UCSD-AML1 (cell line): ENCODE measurements around the gene GRIK5.

Source experiments
- DNase-seq: peaks from one replicate; lab custom pipeline; 2025; ENCODE audit not compliant: unreplicated experiment; lab: John Stamatoyannopoulos, UW

GRIK5 gene

GRCh38 chr19:42096255-42096837 lies 26.3 kb upstream of the GRIK5 start:
- DNase-seq: no peak

- no peak for DNase-seq
These were observed 25.8 kb upstream of the GRIK5 start for GRCh38 chr19:42095814-42096230.

DNA sequence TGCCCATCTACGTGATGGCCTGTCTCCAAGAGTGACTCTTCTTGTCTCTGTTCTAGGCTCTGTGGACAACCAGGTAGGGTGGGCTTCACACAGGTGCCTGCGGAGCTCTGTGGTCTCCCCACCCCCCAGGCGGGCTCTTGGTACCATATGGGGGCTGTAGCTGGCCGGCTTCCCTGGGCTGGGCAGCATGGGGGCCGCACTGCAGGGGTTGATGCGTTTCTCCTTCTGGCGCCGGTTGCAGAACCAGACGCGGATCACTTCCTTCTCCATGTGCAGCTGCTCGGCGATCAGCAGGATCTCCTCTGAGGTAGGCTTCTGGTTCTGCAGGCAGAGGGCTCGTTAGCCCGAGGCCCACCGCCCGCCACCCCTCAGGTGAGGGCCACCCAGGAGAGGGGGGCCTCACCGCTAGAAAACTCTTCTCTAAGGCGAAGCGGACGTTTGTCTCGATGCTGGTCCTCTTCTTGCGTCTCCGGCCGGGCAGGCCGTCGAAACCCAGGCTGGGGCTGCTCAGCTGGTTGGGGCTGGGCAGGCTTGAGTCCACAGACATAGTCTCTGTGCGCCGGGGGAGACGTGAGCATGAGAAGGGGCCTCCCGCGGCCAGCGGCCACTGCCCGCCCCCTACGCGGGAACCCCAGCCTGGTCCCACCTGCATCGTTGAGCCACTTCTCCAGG lies 25.3 kb upstream of the GRIK5 start:
- no peak for DNase-seq

DNA sequence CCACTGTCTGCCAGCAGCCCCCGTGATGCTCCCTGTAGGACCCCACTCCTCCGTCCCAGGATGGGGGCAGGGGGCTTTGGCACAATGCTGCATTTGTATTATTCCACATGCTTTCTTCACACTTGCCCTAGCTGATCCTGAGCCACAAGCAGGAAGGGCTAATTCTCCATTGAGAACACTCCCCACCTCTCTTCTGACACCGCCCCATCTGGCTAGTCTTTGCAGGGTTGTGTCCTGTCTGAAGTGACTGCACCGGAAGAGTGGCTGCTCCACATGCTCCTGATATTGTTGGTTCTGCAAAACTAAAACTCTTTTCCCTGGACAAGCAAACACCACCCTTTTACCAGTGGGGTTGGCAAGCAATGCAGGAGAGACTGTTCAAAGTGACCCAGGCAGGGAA lies 23.9 kb upstream of the GRIK5 start:
- no peak for DNase-seq

DNA sequence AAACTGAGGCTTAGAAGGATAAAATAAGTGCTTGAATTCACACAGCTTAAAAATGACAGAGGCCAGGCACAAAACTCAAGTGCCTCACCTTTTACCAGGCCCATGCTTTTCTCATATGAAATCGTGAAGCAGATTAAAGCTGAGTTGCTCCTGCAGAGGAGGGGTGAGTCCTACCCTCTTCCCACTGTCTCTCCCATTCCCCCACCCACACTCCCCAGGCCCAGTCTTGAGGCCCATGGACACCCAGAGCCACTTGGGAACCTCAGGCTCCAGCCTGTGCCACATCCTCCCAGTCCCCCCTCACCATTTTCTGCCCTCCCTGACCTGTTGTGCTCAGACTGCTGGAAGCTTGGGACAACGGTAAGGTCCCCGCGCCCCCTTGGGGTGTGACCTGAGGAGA lies 23.5 kb upstream of the GRIK5 start:
- no peak for DNase-seq

DNA sequence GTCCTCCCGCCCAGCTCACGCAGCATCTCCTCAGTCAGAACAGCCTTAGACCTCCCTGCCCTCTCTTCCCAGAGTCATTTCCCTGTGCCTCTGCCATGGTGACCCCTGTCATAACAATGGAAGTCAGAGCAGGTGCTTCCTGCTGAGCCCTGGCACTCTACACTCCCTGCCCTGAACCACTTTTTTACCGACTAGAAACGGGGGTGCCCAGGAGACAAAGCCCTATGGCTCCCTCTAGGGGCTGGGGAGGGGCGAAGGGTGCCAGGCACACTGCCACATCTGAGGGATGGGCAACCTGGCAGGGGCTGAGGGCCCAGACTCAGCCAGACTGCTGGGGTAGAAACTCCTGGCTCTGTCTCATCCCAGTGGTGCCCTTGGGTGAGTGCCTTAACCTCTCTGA lies 22.3 kb upstream of the GRIK5 start:
- peak; percentile 56 for DNase-seq

GRCh38 chr19:42091742-42092141 lies 21.7 kb upstream of the GRIK5 start:
- no peak for DNase-seq

DNA sequence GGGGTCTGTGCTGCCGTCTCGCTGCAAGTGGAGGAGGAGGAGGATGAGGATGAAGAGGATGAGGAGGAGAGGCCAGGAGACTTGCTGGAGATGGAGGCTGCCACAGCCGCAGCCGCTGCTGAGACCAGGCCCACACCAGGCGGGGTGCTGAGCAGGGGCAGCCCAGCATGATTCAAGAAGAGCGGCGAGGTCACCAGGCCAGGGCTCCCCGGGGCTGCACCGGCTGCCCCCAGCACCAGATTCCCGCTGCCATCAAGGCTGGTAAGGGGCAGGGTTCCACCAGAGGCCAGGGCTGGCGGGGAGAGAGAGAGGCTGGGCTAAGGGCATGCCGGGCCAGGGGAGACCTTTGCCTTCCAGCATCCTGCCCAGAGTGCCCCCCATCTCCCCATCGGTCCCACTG lies 21.3 kb upstream of the GRIK5 start:
- DNase-seq: no peak

DNA sequence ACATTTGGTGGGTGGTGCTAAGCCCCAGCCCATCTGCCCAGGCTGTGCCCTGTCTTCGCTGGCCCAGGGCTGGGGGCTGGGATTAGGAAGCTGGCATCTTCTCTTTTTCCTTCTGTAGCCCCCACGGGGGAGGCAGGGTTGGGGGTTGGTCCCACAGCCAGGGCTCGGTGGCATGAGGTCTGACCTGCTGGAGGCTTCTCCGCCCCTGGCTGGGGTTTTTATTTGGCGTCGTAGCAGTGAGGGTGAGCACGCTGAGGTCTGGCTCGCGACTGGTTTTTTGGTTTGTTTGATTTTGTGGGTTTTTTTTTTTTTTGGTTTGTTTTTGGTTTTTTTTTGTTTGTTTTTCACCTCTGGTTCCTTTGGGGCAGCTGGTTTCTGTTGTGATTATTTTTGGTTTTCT lies 20.7 kb upstream of the GRIK5 start:
- no peak for DNase-seq

DNA sequence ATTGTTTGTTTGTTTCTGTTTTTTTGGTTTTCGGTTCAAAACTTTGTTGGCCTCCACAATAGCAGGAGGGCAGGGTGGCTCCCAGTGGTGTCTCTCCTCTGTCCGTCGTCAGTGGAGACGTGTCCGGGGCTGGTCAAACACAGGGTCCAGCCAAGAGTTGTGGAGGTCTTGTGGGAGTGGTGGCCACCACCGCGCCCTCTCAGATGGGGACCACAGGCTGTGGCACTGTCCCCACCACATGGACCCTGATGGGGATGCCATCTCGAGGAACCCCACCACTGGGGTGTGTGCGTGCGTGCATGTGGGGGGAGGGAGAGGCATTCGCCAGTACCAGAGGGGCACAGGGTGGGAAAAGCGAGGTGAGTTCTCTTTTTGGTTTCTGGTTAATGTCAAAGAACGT lies 19.8 kb upstream of the GRIK5 start:
- no peak for DNase-seq

DNA sequence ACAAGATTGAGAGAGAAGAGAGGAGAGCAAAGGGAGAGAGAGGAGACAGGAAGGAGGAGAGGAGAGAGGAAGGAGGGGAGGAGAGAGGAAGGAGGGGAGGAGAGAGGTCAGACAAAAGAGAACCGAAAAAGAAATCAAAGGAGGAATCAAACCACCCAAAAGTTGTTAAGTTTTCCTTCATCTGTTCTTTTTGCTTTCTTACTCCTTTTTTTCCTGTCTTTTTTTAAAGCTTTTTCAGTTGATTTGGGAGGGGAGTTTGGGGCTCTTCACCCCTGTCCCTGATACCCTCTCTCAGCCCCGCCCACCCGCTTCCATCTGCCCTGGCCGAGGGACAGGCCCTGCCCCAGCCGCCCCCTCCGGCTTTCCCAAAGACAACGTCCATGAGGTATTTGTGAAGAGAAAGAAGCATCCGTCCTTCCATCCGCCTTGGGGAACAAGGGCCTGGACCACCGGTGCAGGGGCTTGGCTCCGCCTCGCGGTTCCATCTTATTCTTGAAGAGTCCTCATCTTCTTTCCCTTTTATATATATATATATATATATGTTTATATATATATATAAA lies 19.3 kb upstream of the GRIK5 start:
- DNase-seq: no peak

GRCh38 chr19:42088471-42089190 lies 18.6 kb upstream of the GRIK5 start:
- no peak for DNase-seq

DNA sequence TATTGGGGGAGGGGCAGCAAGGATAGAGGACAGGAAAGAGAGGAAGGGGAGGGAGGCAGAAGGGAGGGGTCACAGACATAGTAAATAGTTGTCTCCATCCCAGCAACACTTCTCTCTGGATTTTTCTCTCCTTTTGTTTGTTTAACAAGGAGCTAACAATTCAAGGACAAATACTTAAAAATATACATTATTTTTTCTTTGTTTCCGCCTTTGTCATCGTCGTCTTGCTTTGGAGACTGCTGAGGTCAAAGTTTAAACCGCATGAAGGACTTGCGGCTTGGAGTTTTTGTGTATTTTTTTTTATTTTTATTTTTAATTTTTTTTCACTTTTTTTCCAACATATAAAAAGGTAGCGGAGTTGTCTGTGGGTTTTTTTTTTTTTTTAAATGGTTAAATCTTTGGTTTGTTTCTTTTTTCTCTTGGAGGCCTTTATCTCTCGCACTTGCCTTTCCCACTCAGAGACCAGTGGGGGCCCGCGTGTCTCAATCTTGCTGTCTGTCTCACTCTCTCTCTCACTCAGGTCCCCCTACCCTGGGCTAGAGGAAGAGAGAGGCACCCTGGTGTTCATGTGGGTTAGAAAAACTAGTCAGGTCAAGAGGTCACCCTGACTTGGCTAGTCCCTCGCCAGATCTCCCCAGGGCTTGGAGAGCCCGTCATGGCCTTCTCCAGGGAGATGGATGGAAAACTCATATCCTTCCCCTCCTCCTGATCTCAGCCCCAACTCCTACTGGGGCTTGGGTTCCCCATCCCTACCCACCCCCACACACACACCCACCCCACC lies 17.0 kb upstream of the GRIK5 start:
- no peak for DNase-seq

- DNase-seq: no peak
These were observed 16.3 kb upstream of the GRIK5 start for GRCh38 chr19:42086188-42086736.

DNA sequence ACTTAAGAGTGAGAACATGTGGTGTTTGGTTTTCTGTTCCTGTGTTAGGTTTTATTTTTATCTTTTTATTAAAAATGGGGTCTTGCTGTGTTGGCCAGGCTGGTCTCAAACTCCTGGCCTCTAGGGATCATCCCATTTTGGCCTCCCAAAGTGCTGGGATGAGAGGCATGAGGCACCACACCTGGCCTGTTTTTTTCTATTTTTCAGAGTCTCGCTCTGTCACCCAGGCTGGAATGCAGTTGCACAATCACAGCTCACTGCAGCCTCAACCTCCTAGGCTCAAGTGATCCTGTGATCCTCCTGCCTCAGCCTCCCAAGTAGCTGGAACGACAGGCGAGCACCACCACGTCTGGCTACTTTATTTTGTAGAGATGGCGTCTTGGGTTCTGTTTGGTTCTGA lies 13.5 kb upstream of the GRIK5 start:
- DNase-seq: no peak

GRCh38 chr19:42081584-42082203 lies 11.7 kb upstream of the GRIK5 start:
- DNase-seq: peak; percentile 23

- no peak for DNase-seq
These were observed 10.9 kb upstream of the GRIK5 start for GRCh38 chr19:42080764-42081375.

DNA sequence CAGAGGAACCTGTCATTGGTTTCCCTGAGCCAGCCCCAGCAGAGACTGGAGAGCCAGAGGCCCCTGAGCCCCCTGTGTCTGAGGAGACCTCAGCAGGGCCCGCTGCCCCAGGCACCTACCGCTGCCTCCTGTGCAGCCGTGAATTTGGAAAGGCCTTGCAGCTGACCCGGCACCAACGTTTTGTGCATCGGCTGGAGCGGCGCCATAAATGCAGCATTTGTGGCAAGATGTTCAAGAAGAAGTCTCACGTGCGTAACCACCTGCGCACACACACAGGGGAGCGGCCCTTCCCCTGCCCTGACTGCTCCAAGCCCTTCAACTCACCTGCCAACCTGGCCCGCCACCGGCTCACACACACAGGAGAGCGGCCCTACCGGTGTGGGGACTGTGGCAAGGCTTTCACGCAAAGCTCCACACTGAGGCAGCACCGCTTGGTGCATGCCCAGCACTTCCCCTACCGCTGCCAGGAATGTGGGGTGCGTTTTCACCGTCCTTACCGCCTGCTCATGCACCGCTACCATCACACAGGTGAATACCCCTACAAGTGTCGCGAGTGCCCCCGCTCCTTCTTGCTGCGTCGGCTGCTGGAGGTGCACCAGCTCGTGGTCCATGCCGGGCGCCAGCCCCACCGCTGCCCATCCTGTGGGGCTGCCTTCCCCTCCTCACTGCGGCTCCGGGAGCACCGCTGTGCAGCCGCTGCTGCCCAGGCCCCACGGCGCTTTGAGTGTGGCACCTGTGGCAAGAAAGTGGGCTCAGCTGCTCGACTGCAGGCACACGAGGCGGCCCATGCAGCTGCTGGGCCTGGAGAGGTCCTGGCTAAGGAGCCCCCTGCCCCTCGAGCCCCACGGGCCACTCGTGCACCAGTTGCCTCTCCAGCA lies 10.1 kb upstream of the GRIK5 start:
- DNase-seq: no peak

DNA sequence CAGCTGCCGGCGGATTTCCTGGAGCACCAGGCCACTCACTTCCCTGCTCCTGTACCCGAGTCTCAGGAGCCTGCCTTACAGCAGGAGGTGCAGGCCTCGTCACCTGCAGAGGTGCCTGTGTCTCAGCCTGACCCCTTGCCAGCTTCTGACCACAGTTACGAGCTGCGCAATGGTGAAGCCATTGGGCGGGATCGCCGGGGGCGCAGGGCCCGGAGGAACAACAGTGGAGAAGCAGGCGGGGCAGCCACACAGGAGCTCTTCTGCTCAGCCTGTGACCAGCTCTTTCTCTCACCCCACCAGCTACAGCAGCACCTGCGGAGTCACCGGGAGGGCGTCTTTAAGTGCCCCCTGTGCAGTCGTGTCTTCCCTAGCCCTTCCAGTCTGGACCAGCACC lies 9.3 kb upstream of the GRIK5 start:
- no peak for DNase-seq
